Dedifferentiated amniotic fluid mesenchymal stem cell (primary cell): ENCODE measurements around the gene BSPRY.

Experiments
- DNase-seq: peaks from one replicate; pipeline ENCODE4 v3.0.0-alpha.2; 2016; ENCODE audit errors: extremely low spot score

Gene BSPRY

DNA sequence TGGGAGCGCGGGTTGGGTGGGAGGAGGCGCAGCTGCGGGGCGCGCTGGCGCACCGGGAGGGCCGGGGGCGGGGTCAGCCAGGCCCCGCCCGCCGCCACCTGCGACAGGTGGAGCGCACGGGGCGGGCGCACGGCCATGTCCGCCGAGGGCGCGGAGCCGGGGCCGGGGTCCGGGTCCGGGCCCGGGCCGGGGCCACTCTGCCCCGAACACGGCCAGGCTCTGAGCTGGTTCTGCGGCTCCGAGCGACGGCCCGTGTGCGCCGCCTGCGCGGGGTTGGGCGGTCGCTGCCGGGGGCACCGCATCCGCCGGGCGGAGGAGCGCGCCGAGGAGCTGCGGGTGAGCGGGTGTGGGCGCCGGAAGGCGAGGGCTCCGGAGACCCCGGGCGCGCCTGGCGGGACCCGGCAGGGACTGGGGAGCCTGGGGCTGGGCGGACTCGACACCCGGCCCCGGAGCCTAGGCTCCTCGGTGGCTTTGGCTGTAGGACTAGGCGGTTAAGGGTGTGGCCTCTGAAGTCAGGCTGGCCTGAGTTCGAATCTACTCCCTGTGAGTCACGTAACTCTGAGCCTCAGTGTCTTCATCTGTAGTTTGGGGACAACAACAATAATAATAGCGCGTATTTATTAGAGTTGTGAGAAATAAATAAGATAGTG, at the start of gene BSPRY:
BSPRY (plus strand) TSS at position 97 of the 650 bp plus-strand sequence; CDS start at position 136, 39 bp downstream.
- no peak for DNase-seq

DNA sequence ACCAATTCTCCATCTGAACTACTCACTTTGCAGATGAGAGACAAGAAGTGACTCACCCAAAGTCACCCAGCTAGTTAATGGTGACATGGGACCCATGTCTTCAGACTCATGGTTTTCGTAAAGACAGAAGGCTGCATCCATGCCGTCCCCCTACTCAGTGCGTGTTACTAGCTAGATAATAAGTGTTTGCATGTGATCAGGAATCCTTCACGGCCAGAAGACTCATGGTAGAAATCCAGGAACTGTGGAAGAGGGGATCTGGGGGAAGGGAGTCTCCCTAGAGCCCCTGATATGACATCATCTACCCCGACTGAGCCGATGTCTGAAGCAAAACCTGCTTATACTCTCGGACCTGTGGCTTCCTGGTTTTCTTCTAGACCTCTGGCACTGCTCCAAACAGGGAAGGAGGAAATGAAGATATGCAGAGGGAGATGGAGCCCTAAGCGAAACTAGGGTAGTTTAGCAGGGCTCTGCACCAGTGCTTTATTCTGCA, 49.5 kb upstream of the BSPRY start:
- no peak for DNase-seq

DNA sequence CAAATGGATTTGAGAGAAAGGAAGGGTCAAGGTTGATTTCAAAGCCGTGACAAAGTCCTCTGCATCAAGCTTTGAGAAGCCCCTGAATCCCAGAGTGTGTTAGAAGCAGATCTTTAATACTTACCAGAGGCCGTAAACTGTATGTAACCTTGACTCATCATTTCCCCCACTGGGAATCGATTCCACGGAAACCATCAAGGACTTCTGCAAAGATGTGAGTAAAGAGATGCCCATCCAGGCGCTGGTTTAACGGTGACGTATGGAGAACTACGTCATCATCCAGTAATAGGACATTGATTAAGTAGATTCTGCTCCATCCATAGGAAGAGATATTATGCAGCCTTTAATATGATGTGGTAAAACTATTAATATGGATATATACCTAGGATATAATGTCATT, 47.8 kb upstream of the BSPRY start:
- no peak for DNase-seq

DNA sequence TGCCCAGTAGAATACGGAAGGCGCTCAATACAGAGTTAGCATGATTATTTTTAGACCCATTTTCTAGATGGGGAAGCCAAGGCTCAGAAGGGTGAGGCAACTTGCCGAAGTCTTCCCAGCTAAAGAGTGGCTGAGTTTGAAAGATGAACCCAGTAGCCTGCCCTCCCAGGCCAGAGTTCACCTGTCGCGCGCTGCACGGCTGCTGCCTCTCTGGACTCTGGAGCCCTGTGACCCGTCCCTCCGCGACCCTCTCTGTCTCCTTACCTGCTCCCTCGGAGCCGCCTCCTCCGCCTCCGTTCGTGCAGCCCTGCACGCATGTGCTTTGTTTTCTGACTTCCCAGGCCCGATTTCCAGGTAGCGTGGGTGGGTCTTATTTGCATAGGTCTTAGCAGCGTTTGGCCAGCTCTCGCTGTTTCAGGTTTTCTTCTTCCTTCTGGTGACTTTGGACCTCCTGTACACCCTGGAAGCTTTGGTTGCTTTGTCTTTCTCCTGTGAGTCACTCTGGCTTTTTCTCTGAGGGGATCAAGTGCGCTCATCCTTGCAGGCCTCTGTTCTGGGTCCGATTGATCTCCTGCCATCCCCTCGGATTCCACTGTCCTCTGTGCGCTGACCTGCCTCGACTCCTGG, 46.4 kb upstream of the BSPRY start, which contains the start of gene RNF183:
RNF183 (minus strand) TSS at position 585 of the 627 bp plus-strand sequence. CDS start 5,192 bp downstream, outside the sequence.
- no peak for DNase-seq

DNA sequence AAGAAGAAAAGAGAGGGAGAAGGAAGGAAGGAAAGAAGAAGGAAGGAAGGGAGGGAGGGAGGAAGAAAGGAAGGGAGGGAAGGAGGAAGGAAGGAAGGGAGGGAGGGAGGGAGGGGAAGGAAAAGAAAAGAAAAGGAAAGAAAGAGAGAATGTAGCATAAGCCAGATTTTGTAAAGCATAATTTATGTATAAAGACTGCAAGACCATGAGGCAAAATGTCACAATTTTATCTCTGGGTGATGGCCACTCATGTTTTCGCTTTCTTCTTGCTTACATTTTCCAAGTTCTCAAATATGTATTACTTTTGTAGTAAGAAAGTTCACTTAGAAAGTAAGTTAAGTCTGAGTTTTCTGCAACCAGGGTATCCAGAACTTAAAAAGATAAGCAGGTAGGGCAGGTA, 42.8 kb upstream of the BSPRY start:
- DNase-seq: no peak

DNA sequence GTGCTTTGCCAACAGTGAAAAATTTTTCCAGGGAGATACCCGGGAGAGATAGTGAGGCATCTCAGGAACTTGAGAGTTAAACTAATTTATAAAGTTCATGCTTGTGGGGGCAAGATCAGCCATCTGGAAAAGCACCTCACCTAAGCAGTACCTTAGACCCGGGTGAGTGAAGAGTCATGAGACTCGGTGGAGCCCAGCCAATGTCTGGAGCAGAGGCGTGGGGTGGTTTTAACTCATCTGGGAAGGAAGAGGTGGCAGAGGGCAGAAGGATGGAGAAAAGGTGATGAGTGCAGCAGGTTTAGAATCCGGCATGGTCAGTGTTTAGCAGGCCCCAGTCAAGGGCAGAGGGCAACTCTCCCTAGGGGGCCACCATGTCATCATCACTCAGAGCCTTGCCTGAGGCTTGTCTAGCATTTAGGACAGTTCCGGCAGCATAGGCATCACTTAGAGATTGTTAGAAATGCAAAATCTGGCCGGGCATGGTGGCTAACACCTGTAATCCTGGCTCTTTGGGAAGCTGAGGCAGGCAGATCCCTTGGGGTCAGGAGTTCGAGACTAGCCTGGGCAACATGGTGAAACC, 41.9 kb upstream of the BSPRY start:
- no peak for DNase-seq

DNA sequence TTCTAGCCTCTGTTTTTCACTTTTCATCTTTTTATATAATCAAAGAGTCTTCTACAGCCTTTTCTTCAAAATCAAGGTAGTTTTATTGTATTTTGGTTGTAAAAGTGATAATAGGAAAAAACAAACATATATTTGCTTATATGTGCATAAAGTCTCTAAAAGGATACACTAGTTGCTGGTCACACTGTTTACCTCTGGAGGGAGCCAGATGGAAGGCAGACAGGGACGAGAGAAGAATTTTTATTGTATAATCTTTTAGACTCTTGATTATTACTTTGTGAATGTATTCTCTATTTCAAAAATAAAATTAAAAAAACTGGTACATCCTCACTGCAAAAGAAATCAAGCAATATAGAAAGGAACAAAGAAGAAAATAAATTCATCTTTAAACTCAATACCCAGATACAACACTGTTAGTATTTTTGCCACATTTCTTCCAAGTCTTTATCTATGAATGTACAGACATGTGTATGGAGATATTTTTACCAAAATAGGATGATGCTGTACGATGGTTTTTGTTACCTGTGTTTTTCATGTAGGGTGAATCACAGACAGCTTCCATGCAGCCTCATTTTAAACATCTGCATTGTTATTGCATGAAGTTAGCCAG, 40.0 kb upstream of the BSPRY start:
- DNase-seq: peak; percentile 67

DNA sequence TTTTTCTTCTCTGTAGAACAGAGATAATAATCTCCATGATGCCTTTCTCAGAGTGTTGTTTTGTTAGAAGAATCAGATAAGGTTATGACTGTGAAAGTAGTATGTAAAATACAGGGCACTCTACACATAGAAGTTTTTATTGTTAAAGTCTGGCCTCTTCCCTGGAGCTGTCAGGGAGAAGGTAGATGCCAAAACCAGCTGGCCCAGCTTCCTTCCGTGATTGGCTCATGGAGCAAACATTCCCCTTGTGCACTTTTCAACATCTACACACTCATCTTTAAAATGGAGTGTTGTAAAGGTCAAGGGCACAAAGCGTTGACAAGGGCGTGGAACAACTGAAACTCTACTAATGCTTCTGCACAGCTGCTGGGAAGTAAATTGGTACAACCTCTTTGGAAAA, 38.8 kb upstream of the BSPRY start:
- no peak for DNase-seq

DNA sequence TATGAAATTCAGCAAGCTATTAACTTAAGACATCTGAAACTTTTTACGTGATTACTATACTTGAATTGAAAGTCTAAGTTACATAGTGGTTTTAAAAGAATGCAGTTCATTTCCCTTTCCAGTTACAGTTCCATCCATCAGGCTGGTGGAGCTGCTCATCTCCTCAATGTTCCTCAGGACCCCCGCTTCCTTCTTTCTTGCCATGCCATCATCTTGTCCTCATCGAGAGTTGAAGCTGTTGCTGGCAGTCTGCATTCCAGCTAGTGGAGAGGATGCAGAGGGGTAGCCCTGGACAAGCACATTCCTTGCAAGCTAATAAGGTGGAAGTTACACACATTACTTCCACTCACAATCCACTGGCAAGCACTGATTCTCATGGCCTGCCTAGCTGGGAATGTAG, 37.4 kb upstream of the BSPRY start:
- no peak for DNase-seq

DNA sequence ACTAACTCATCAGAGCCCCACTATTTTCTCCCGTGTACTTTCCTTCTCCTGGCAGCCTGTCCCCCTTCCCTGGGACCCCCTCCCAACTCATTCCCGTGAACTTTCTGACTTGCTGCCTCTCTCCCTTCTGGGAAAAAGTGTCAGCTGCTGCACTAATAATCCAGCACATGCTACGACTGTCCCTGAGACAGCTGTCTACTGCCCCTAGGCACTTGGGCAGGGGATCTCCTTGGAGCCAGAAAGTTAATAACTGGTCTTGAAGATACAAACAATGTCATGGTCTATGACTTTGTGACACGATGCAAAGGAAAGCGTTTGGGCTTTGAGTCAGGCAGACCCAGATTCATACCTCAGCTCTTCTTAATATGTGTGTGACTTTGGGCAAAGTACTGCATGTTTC, 36.1 kb upstream of the BSPRY start:
- DNase-seq: no peak

DNA sequence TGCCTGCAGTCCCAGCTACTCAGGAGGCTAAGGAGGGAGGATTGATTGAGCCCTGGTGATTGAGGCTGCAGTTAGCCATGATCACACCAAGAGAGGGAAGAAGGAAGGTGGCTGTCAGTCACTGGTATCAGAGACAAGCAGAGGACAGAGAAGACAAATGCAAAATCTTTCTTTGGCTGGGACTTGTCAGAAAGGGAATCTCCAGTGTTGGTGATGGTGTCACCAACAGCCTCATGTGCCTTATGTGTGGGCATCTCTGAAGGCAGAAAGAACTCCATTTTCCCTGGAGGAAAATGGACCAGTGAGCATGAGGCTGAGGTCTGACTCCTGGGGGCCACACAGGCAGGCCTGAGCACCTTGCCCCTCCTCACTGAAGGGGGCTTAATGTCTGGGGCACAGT, 34.1 kb upstream of the BSPRY start:
- no peak for DNase-seq

DNA sequence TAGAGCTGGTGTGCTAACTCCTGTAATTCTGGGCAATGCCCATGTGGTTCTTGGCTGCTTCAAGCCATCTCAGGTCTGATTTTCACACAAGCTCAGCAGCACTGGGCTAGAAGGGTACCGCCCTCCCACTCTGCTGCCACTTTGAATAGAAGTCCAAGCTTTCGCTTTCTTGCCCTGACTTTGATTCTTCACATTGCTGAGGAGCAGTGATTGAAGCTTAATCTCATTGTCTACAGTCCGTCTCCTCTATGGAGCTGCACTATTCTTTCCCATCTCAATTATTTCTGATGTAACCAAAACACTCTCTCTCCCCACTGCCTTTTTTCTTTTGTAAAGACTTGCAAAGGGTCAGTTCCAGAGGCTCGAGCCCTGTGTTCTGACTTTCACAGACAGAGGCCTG, 33.3 kb upstream of the BSPRY start:
- no peak for DNase-seq

DNA sequence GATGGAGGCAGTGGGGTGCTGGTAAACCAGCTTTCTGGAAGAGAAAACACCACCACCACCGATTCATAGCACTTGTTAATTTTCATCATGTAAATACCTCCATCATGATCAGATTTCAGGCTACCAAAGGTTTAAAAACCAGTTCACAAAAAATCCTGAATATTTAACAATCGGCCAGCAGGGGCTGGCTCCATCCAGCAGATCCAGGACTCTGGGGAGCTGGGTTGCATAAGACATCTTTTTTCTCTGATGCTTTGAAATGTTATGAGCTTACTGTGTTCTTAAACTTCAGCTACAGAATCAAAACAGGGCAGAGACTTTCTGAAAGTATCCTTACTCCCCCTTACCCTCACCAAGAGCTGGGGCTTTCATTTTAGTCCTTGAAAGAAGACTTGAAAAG, 31.6 kb upstream of the BSPRY start:
- DNase-seq: no peak

DNA sequence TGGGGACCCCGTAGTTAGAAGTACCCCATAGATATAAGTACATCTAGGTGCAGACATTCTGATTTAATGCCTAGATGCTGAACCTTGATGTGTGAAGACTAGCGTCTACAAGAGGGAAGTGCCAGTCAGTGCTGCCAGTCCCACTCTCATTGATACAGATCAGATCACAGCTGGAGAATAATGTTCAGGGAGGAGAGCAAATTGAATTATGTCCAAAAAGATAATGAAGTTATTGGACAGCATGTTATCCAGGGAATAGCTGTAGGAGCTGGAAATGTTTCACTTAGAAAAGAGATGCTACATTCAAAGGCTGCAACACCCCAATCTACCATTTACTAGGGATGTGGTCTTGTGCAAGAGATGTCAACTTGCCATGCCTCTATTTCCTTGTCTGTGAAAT, 30.3 kb upstream of the BSPRY start:
- no peak for DNase-seq

DNA sequence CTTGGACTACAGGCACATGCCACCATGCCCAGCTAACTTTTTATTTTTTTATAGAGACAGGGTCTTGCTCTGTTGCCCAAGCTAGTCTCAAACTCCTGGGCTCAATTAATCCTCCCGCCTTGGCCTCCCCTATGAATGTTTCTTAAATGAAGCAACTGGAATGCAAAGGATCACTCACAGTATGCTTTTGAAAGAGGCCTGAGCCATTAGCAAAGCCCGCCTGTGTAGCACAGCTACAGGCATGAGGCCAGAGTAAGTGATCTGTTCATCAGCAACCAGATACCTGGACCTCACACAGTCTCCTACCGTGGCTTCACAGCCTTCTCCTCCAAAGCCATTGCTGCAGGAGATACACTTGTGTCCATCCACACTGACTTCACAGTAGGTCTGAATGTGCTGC, 29.3 kb upstream of the BSPRY start:
- DNase-seq: no peak

DNA sequence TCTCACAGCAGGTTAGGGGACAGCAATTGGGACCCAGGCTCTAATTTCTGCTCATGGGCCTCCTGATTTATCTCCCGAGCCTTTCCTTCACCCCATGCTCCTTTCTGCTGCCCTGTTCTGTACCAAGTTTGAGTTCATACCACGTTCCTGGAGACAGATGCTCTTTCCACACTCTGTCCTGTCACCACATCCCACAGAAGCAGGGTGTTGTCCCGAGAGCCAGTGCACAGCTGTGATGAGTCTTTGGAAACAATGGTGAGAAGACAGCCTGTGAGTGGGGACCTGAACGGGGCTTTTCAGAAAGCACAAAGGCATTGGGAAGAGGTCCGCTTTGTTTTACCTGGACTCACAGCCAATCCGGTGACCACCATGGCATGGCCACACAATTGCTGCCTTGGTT, 26.7 kb upstream of the BSPRY start:
- DNase-seq: no peak

DNA sequence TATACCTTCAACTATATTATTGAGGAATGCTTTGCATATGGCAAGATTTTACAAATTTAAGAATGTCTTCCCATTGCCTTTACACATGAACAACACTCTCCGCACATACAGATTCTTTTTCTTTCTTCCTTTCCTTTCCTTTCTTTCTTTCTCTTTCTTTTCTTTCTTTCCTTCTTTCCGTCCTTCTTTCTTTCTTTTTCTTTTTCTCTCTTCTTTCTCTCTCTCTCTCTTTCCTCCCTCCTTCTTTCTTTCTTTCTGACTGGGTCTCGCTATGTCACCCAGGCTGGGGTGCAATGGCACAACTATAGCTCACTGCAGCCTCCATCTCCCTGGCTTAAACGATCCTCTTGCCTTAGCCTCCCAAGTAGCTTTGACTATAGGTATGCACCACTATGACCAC, 23.1 kb upstream of the BSPRY start:
- DNase-seq: no peak

DNA sequence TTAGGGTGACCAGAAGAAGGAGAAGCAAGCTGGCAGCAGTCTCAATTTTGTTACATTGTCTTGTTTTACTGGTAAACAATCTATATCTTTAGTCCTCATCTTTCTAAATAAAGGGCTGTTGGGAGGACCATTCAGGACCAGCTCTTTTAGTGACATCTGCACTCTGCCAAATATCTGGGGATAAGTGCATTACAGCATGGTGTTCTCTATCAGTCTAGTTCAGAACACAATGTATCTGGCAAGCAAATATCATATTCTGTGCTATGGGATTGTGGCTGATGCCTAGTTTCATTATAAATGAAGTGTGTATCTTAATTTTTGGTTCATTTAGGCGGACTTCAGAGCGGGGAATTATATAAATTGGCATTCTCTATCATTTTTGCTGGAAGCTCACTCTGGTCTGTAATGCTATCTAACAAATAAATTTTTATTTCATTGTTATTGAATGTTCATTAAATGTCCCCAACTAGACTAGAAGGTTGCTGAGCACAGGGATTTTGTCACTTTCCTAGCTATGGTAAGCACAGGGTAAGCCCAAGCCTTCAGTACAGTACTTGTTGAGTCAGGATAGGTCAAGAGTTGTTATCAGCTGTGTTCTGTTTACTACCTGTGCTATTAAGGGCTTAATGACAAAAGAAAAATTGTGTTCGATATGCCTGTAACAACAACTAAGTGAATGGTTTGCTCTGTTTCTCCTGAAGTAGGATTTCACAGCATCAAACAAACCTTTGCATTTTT, 21.1 kb upstream of the BSPRY start:
- no peak for DNase-seq

DNA sequence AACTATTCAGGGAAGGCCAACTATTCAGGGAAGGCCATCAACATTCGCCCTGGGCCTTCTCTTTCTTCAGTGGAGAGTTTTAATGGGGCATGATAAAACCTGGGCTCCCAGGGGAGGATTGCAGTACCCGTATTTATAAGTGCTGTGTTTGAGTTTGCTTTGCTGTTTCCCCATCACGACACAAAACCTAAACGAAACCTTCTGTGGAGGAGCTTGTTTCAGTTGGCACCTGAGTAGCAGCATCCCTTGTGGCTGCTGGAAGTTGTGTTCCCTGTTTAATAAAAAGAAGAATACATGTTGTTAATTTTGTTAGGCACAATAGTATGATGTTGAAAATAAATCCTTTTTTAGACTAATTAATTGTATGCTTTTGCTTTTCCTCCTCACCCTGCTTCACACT, 17.6 kb upstream of the BSPRY start:
- no peak for DNase-seq

DNA sequence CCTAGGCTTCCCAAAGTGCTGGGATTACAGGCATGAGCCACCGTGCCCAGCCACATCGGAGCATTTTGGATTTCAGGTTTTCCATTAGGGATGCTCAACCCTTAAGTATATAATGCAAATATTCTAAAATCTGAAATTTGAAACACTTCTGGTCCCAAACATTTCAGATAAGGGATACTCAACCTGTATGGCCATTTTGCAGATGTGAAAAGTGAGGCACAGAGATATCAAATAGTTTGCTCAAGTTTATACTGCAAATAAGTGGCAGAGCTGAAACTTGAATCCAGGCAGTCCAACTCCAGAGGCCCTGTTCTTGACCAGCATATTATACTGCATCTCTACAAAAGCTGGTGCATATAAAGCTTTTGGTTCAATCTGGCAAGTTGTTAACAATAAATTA, 11.6 kb upstream of the BSPRY start:
- DNase-seq: no peak

DNA sequence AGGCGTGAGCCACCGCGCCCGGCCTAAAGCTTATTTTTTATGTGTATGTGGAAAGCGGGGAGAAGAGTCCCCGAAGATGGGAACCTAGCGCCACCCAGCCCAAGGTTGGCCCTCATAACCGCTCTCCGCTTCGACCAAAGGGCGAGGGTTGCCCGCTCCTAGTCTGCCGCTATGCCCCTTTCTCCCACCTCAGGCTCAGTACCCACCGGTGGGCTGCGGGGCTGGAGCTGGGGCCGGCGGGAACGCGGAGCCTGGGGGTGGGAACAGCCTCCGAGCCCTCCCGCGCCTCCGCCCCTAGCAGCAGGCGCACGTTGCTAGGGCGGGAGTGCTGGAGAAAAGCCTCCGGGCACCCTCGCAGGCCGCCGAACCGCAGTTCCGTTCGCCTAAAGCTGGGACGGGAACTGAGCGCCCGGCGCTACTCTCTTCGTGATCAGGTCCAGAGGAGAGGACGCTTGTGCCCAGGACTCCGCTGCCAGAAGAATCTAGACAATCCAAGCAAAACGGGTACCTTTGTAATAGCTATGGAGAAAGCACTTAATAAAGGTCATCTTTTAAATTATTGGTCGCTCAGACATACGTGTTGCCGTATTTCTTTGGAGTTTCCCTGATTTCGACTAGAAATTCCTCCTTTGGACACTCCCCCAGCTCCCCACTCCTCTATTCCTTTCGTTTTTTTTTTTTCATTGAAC, 9.2 kb upstream of the BSPRY start, which contains the start of gene WDR31:
WDR31 (minus strand) TSS at position 265 of the 689 bp plus-strand sequence. CDS start 8,253 bp downstream, outside the sequence.
- peak; percentile 79 for DNase-seq
